Measurements from ENCODE around the gene ZNF892.
"Not testable (repeated sequence)": the region's sequence is repeated elsewhere in the genome, so short reads cannot be mapped to it uniquely, and the experiment has no call there.

Gene ZNF892

DNA sequence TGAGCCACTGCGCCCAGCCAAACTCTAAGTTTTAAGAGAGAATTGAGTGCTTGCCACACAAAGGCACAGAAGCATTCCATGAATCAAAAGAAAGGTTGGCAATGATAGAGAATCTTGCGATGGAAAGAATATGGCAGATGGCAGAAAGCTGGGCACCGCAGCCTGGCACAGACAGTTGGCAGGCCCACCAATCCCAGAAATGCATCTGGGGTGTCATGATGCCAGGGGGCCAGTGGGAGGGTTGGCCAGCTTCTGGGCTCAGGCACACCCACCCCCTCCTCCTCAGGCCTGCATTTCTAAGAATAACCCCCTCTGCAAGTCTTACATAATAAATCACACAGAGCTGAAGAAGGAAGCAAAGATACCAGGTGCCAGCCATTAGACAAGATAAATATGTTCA is 22.1 kb upstream of the ZNF892 start:
- Histone ChIP-seq H3K27me3 (no peaks in the 10 kb centered on the region), H3K4me3 (ENCODE audit: low read depth, low read length) (no peak overlapping the region), H3K9me3 (no peaks in the 10 kb centered on the region), H3K36me3 (no peaks in the 10 kb centered on the region), H3K4me1 (no peaks in the 10 kb centered on the region)
- no peak for DNase-seq
- no peak for TF ChIP-seq CTCF (IDR thresholded peaks at IDR 0.05; ENCODE audit: low read depth, low read length)

DNA sequence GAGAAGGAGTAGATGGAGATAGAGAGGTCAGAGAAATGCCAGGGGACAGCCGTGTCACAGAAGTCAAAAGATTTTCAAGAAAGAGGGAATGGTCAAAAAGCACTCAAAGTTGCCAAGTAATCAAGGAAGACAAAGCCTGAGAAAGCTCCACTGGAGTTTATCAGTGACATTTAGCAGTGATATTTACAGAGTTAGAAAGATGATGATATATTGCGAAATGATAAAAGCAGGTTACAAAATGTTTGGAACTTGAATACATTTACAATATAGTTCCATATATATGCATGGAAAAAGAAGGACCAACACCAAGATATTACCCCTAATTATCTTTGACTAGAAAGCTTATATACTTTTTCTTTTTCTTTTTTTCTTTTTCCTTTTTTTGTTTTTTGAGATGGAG is 21.3 kb upstream of the ZNF892 start:
- no peak for DNase-seq
- Histone ChIP-seq H3K9me3 (no peaks in the 10 kb centered on the region), H3K27me3 (no peaks in the 10 kb centered on the region), H3K36me3 (no peaks in the 10 kb centered on the region), H3K4me1 (no peaks in the 10 kb centered on the region), H3K4me3 (ENCODE audit: low read depth, low read length) (no peak overlapping the region)
- no peak for TF ChIP-seq CTCF (IDR thresholded peaks at IDR 0.05; ENCODE audit: low read depth, low read length)

DNA sequence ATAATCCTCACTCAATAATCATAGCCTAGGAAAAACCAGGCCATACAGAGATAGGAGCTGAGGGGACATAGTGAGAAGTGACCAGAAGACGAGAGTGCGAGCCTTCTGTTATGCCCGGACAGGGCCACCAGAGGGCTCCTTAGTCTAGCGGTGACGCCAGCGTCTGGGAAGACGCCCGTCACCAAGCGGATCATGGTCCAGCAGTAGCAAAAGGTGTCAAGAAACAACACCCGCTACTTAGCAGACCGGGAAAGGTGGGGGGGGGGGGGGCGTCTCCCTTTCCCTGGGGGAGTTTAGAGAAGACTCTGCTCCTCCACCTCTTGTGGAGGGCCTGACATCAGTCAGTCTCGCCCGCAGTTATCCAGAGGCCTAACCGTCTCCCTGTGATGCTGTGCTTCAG is 14.4 kb upstream of the ZNF892 start:
- DNase-seq, result peak; percentile 39

DNA sequence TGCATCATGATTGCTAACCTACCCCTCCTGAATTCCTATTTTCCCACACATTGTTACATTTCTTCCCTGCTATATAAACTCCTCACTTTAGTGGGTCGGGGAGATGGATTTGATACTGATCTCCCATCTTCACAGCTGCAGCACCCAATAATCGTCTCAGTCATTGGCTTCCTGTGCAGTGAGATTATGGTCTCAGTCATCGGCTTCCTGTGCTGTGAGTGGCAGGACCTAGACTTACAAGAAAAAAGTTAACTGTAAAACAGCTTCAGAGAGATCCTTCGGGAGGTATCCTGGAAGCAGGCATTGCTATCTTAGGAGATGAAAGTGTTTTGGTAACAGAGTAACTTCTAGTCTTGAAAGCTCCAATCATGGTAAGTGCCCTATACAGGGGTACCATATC is 3.4 kb upstream of the ZNF892 start:
- Histone ChIP-seq H3K4me1 (no peaks in the 10 kb centered on the region), H3K4me3 (ENCODE audit: low read depth, low read length) (no peak overlapping the region), H3K36me3 (no peaks in the 10 kb centered on the region; the same call in 1 of the 2 replicates), H3K9me3 (no peaks in the 10 kb centered on the region), H3K27me3 (no peaks in the 10 kb centered on the region)
- no peak for DNase-seq
- TF ChIP-seq CTCF (IDR thresholded peaks at IDR 0.05; ENCODE audit: low read depth, low read length), result no peak

More for the DNA sequence above, 14.4 kb upstream of the ZNF892 start:
- H3K27me3 ChIP-seq; H3K9me3 ChIP-seq; H3K4me1 ChIP-seq; H3K36me3 ChIP-seq; H3K4me3 ChIP-seq (ENCODE audit: low read depth, low read length): not testable (repeated sequence)
- TF ChIP-seq CTCF (IDR thresholded peaks at IDR 0.05; ENCODE audit: low read depth, low read length), result peak; percentile 36

DNA sequence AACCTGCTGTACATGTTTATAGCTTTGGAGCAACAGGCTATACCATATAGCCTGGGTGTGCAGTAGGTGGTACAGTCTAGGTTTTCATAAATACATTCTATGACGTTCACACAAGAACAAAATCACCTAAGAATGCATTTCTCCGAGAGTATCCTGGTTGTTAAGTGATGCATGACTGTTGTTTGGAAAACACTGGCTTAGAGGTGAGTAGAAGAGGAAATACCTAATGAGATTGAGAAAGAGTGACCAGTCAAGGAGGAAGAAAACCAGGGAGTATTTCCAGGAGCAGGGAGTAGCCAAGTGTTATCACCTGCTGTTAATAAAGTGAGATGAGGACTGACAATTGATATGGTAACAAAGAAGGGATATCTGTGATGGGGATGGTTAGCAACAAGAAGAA is 2.9 kb upstream of the ZNF892 start:
- DNase-seq, result no peak
- H3K36me3 ChIP-seq, result no peaks in the 10 kb centered on the region; the same call in 1 of the 2 replicates
- no peaks in the 10 kb centered on the region for H3K9me3 ChIP-seq
- H3K4me3 ChIP-seq (ENCODE audit: low read depth, low read length), result no peak overlapping the region
- H3K27me3 ChIP-seq, result no peaks in the 10 kb centered on the region
- no peaks in the 10 kb centered on the region for H3K4me1 ChIP-seq
- TF ChIP-seq CTCF (IDR thresholded peaks at IDR 0.05; ENCODE audit: low read depth, low read length), result no peak

DNA sequence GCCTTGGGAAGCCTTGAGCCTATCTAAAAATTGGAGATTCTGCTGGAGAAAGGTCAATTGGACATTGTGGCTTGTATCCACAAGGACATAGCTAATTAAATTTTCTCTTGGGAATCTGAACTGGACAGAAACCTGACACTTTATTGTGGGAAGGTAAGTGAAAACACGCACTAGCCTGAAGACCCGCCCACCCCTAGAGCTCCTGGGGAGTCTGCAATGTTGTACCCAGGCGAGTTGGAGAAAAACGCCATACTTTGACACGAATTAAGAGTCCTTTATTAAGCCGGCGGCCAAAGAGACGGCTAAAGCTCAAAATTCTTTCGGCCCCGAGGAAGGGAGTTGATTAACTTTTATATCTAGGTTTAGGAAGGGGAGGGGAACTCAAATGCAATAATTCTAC is 1.2 kb upstream of the ZNF892 start:
- no peak for DNase-seq
- no peaks in the 10 kb centered on the region for H3K4me1 ChIP-seq
- TF ChIP-seq CTCF (IDR thresholded peaks at IDR 0.05; ENCODE audit: low read depth, low read length), result no peak
- no peak overlapping the region for H3K4me3 ChIP-seq (ENCODE audit: low read depth, low read length)
- H3K36me3 ChIP-seq, result no peaks in the 10 kb centered on the region; the same call in 1 of the 2 replicates
- no peaks in the 10 kb centered on the region for H3K9me3 ChIP-seq
- no peaks in the 10 kb centered on the region for H3K27me3 ChIP-seq

Measured in BE2C (cell line).